Heart left ventricle (tissue), 16 donors: ENCODE data around the gene PRICKLE2. TPM values are rescaled to one million over a fixed set of nuclear protein-coding genes. Genes with fewer than 3 reads are reported as not detected.

Source experiments
- ATAC-seq, 4 donors: fragments of 200-7000 bp; cut with Tn5 transposase; one replicate each; pipeline ENCODE4 v1.9.1; 2020 to 2022; ENCODE audit warnings: moderate library complexity in 4 of 4, mild to moderate bottlenecking in 3 of 4, moderate number of reproducible peaks in 1 of 4
- DNase-seq, 5 donors: peaks; one replicate each; pipeline ENCODE4 v3.0.0-alpha.2; 2020
- H3K27ac ChIP-seq, 12 donors: fragments of 200-600 bp; sonication (generic) in 4 of 12; one replicate each; pipeline versions ENCODE4 v1.5.0 to v1.8.0; 2016 to 2022; ENCODE audit warnings: mild to moderate bottlenecking in 2 of 12
- H3K27me3 ChIP-seq, 9 donors: fragments of 200-600 bp; sonication (generic) in 2 of 9; one replicate each; pipeline versions ENCODE4 v1.5.1 to v1.8.0; 2016 to 2022; ENCODE audit warnings: mild to moderate bottlenecking in 3 of 9
- H3K36me3 ChIP-seq, 9 donors: fragments of 200-600 bp; sonication (generic) in 2 of 9; one replicate each; pipeline versions ENCODE4 v1.5.0 to v1.8.0; 2018 to 2022; ENCODE audit warnings: mild to moderate bottlenecking in 2 of 9
- H3K4me1 ChIP-seq, 12 donors: fragments of 200-600 bp; sonication (generic) in 4 of 12; one replicate each; pipeline versions ENCODE4 v1.5.0 to v1.8.0; 2016 to 2022; ENCODE audit warnings: mild to moderate bottlenecking in 3 of 12
- H3K4me3 ChIP-seq, 12 donors: fragments of 200-600 bp; sonication (generic) in 4 of 12; one replicate each; pipeline versions ENCODE4 v1.5.0 to v1.8.0; 2017 to 2022; ENCODE audit warnings: mild to moderate bottlenecking in 9 of 12, moderate library complexity in 4 of 12
- H3K9me3 ChIP-seq, 12 donors: fragments of 200-600 bp; sonication (generic) in 4 of 12; one replicate each; pipeline versions ENCODE4 v1.5.0 to v1.8.0; 2016 to 2022; ENCODE audit warnings: mild to moderate bottlenecking in 1 of 12
- CTCF ChIP-seq, 12 donors: fragments of 200-600 bp; sonication (generic) in 4 of 12; IDR thresholded peaks; one replicate each; pipeline versions ENCODE4 v1.5.0 to v1.8.0; 2018 to 2022; ENCODE audit warnings: antibody characterized with exemption in 12 of 12, mild to moderate bottlenecking in 5 of 12
- POLR2A ChIP-seq, 2 donors: fragments of 450-650 bp; IDR thresholded peaks; one replicate each; pipeline ENCODE4 v1.6.1; 2017; ENCODE audit warnings: antibody characterized with exemption in 2 of 2, mild to moderate bottlenecking in 2 of 2, moderate library complexity in 2 of 2
- WGBS, 4 donors: extraction: QIAGEN DNeasy Blood & Tissue Kit in 2 of 4; methylation state at CpG; one replicate each; pipeline versions ENCODE4 v1.1.5 to v1.1.7; 2013 to 2018; 5-methylcytosine and 5-hydroxymethylcytosine counted together
- intact Hi-C, 10 donors: fragments of 100-400 bp; cut with DNase I; formaldehyde crosslinking; loops; one replicate each; pipeline versions ENCODE4 v1.11.1 to v1.14.2; 2022
- polyA plus RNA-seq, 2 donors: library from polyadenylated mRNA; stranded (reverse); fragments of 200-250 nt; gene quantifications; one replicate each; pipeline ENCODE4 v1.2.3, GENCODE V29; 2013
- total RNA-seq, 9 donors: library from RNA; depleted of rRNA in 2 of 9; stranded (reverse); fragments of >200 nt in 2 of 9; fragmentation: NEBNext Ultra II Directional in 3 of 9; extraction: Animal tissue kit (Norgen Biotek cat#: 25700) in 3 of 9; gene quantifications; one replicate each; pipeline versions ENCODE4 v1.1.0 to v1.2.4, GENCODE V29; 2016 to 2023
- donor health status: ischemic (EF 13 %, LVEDD 7.1; RV severe dilation, severe dysfunction).
- donor health status: healthy with polysubstance abuse.
- donor health status: DM: no; HTN: yes; CAD: no.
- donor health status: DM: no; HTN: no; CAD: no.
- donor health status: ischemic (EF 25% LVEDD 6.9; RV normal size, moderate dysfunction).
- donor health status: ischemic (EF 25% LVEDD 5.7; RV mildly dilated, moderate dysfunction).
- donor health status: healthy.
- donor health status: DM: yes; HTN: yes; CAD: no.
- donor health status: ischemic (EF 35%, LVEDD 5.7; RV mildly dilated, moderate dysfunction).
- donor health status: nonischemic (EF 11% LVEDD 7.7; RV severe dilation, severe dysfunction).
- donor health status: DM: yes; HTN: yes; CAD: no.
- donor health status: PGD.
- donor health status: ischemic (EF 29% LVEDD 5.4; RV normal size, mild dysfunction).
- donor health status: nonischemic (EF 23%, LVEDD 6.1; RV moderate dilation, normal function).

Gene PRICKLE2
- total and polyA plus RNA-seq, 11 donors = 1.5 to 15.2 (median 7.3) TPM

- intact Hi-C loops = loop anchor here in 8 of 10 donors (5.0 to 10.0 kb wide), 4 partner anchors 48 to 228 kb away; no protein-coding TSS in a partner anchor
- no peaks in the 10 kb centered on the region for H3K9me3 ChIP-seq
- H3K27me3 ChIP-seq = no peaks in the 10 kb centered on the region
- peaks cover 0 to 43% (median 19%) of the 10 kb centered on the region in 12 donors for H3K4me1 ChIP-seq
- H3K27ac ChIP-seq = no peak overlapping the region
- H3K4me3 ChIP-seq = no peak overlapping the region
- ATAC-seq = peak in 2 of 4 donors; percentile 32 to 60
- no peak for DNase-seq
- WGBS, 4 donors = 76 to 78% (median 77%) methylated on average over 4 of the region's 4 CpGs
- H3K36me3 ChIP-seq = peaks cover 0 to 5% (median 0%) of the 10 kb centered on the region in 9 donors
- TF ChIP-seq POLR2A (IDR thresholded peaks at IDR 0.05) (no peak), CTCF (IDR thresholded peaks at IDR 0.05) (peak in 4 of 12 donors; percentile 16 to 50 (median 34))
Observed at GRCh38 chr3:64166584-64167162, 58.6 kb downstream of the PRICKLE2 start.

- ATAC-seq (no peak), DNase-seq (no peak)
- TF ChIP-seq POLR2A (IDR thresholded peaks at IDR 0.05) (no peak), CTCF (IDR thresholded peaks at IDR 0.05) (no peak)
- Histone ChIP-seq H3K36me3 (peaks cover 0 to 18% (median 5%) of the 10 kb centered on the region in 9 donors), H3K4me3 (no peak overlapping the region), H3K27ac (no peak overlapping the region), H3K9me3 (no peaks in the 10 kb centered on the region), H3K27me3 (no peaks in the 10 kb centered on the region), H3K4me1 (peaks cover 0 to 58% (median 24%) of the 10 kb centered on the region in 12 donors)
- intact Hi-C loops = loop anchor here in 7 of 10 donors (5.0 to 10.0 kb wide), 5 partner anchors 50 to 230 kb away; no protein-coding TSS in a partner anchor
- 96 to 99% (median 98%) methylated on average over 2 of the region's 2 CpGs for WGBS, 4 donors
Observed at GRCh38 chr3:64164349-64164748, 60.9 kb downstream of the PRICKLE2 start.

DNA sequence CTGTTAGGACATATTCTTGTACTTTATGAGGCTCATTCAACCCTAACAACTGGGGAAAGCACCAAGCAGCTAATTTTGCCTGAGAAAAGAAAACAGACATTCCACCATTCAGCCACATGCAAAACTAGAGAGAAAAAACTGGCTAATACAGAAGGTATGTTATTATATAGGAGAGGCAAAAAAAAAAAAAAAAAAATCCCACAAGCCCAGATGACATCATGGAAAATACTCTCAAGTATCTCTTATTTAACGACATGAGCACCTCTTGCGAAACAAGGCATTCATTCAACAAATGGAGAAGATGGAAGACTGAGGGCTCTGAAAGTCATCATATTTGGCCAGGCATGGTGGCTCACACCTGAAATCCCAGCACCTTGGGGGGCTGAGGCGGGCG, 61.5 kb downstream of the PRICKLE2 start:
- TF ChIP-seq POLR2A (IDR thresholded peaks at IDR 0.05) = no peak
- TF ChIP-seq CTCF (IDR thresholded peaks at IDR 0.05) = no peak
- no peak overlapping the region for H3K4me3 ChIP-seq
- no peak for DNase-seq
- no peaks in the 10 kb centered on the region for H3K27me3 ChIP-seq
- WGBS, 4 donors = 80 to 83% (median 82%) methylated on average over 4 of the region's 4 CpGs
- peaks cover 0 to 24% (median 11%) of the 10 kb centered on the region in 9 donors for H3K36me3 ChIP-seq
- no peak for ATAC-seq
- H3K9me3 ChIP-seq = no peaks in the 10 kb centered on the region
- intact Hi-C loops = loop anchor here in 7 of 10 donors (5.0 to 10.0 kb wide), 5 partner anchors 51 to 231 kb away; no protein-coding TSS in a partner anchor
- H3K27ac ChIP-seq = peak overlapping the region in 1 of 12 donors; percentile 66
- peaks cover 0 to 58% (median 24%) of the 10 kb centered on the region in 12 donors for H3K4me1 ChIP-seq

GRCh38 chr3:64163019-64163754, 62.1 kb downstream of the PRICKLE2 start:
- intact Hi-C loops = loop anchor here in 7 of 10 donors (5.0 to 10.0 kb wide), 5 partner anchors 52 to 232 kb away; no protein-coding TSS in a partner anchor
- peaks cover 0 to 30% (median 17%) of the 10 kb centered on the region in 9 donors for H3K36me3 ChIP-seq
- H3K4me1 ChIP-seq = peaks cover 0 to 58% (median 24%) of the 10 kb centered on the region in 12 donors
- TF ChIP-seq CTCF (IDR thresholded peaks at IDR 0.05) (no peak), POLR2A (IDR thresholded peaks at IDR 0.05) (no peak)
- H3K4me3 ChIP-seq = no peak overlapping the region
- H3K9me3 ChIP-seq = no peaks in the 10 kb centered on the region
- ATAC-seq (no peak), DNase-seq (no peak)
- 60 to 76% (median 68%) methylated on average over 8 of the region's 8 CpGs for WGBS, 4 donors
- peak overlapping the region in 5 of 12 donors; percentile 31 to 66 (median 42) for H3K27ac ChIP-seq
- no peaks in the 10 kb centered on the region for H3K27me3 ChIP-seq
